B cell (primary cell): ENCODE data around the gene SIAH2. TPM values are rescaled to one million over a fixed set of nuclear protein-coding genes. Genes with fewer than 3 reads are reported as not detected.

ENCODE experiments used
- ATAC-seq: fragments of 200-7000 bp; cut with Tn5 transposase; one replicate; pipeline ENCODE4 v1.10.0; 2021; ENCODE audit warnings: low read depth, mild to moderate bottlenecking, moderate number of reproducible peaks, moderate library complexity
- CTCF ChIA-PET: fragments of 350-600 bp; sonication (Branson Sonifier 250); formaldehyde crosslinking; loops from one replicate; lab custom pipeline; 2021; ENCODE audit warnings: antibody characterized with exemption, inconsistent platforms; lab: Charles Lee
- POLR2A ChIA-PET: fragments of 350-600 bp; sonication (Branson Sonifier 250); formaldehyde crosslinking; loops from one replicate; lab custom pipeline; 2021; ENCODE audit warnings: antibody characterized with exemption; lab: Charles Lee
- DNase-seq: peaks from one replicate; pipeline ENCODE4 v3.0.0; 2013
- H2AFZ ChIP-seq: 2 replicates; pipeline ENCODE4 v1.6.1; 2012; ENCODE audit warnings: mild to moderate bottlenecking, low read depth, low read length; ENCODE audit not compliant: insufficient read depth, poor library complexity, severe bottlenecking
- H3K27ac ChIP-seq, 2 donors: 1 replicate in 1 of 2; 2 replicates in 1 of 2; pipeline ENCODE4 v1.5.1; 2012 to 2013; ENCODE audit warnings: low read length in 2 of 2, mild to moderate bottlenecking in 2 of 2, moderate library complexity in 1 of 2
- H3K27me3 ChIP-seq, 4 experiments: fragments of 200-600 bp in 1 of 4; sonication (generic) in 1 of 4; replicated peaks in 1 of 4; 1 replicate in 2 of 4; 2 replicates in 2 of 4; pipeline versions ENCODE4 v1.6.1 to v1.7.0; 2013 to 2016; ENCODE audit warnings: low read length in 3 of 4, mild to moderate bottlenecking in 2 of 4, mixed read lengths in 1 of 4, moderate library complexity in 1 of 4; ENCODE audit not compliant: insufficient read depth in 4 of 4, control insufficient read depth in 3 of 4; ENCODE audit errors: control extremely low read depth in 1 of 4
- H3K36me3 ChIP-seq, 2 experiments: replicated peaks in 1 of 2; 1 replicate in 1 of 2; 2 replicates in 1 of 2; pipeline versions ENCODE4 v1.6.1 to v1.7.1; 2013; ENCODE audit warnings: low read length in 1 of 2; ENCODE audit not compliant: insufficient read depth in 2 of 2, control insufficient read depth in 1 of 2; ENCODE audit errors: control extremely low read depth in 1 of 2, extremely low read depth in 1 of 2
- H3K4me1 ChIP-seq, 2 donors: fragments of 200-600 bp in 1 of 2; sonication (generic) in 1 of 2; 1 replicate in 1 of 2; 2 replicates in 1 of 2; pipeline versions ENCODE4 v1.5.1 to v1.6.1; 2013 to 2017; ENCODE audit warnings: low read length in 2 of 2; ENCODE audit not compliant: control insufficient read depth in 2 of 2, insufficient read depth in 2 of 2
- H3K4me2 ChIP-seq: replicated peaks from 2 replicates; pipeline ENCODE3; 2012; ENCODE audit warnings: mild to moderate bottlenecking, low read depth, low read length; ENCODE audit not compliant: poor library complexity, severe bottlenecking
- H3K4me3 ChIP-seq, 5 experiments: fragments of 200-600 bp in 1 of 5; sonication (generic) in 1 of 5; 1 replicate in 3 of 5; 2 replicates in 2 of 5; pipeline versions ENCODE4 v1.5.1 to v1.7.0; 2011 to 2016; ENCODE audit warnings: low read length in 4 of 5, mild to moderate bottlenecking in 4 of 5, low read depth in 2 of 5, control low read depth in 1 of 5, moderate library complexity in 1 of 5; ENCODE audit not compliant: insufficient read depth in 1 of 5; ENCODE audit errors: control extremely low read depth in 1 of 5, extremely low read depth in 1 of 5
- H3K79me2 ChIP-seq: fragments of 200-600 bp; sonication (generic); one replicate; pipeline ENCODE4 v1.6.0; 2016; ENCODE audit warnings: low read length; ENCODE audit not compliant: control insufficient read depth, insufficient read depth
- H3K9ac ChIP-seq: fragments of 200-600 bp; sonication (generic); 2 replicates; pipeline ENCODE4 v1.6.1; 2017; ENCODE audit warnings: mild to moderate bottlenecking, low read length, moderate library complexity
- H3K9me3 ChIP-seq, 3 donors: one replicate each; pipeline versions ENCODE4 v1.6.1 to v1.7.1; 2013; ENCODE audit warnings: low read length in 2 of 3; ENCODE audit not compliant: control insufficient read depth in 2 of 3, insufficient read depth in 1 of 3; ENCODE audit errors: control extremely low read depth in 1 of 3
- H4K20me1 ChIP-seq: 2 replicates; pipeline ENCODE4 v1.6.0; 2012; ENCODE audit warnings: mild to moderate bottlenecking, low read length; ENCODE audit not compliant: insufficient read depth, control insufficient read depth, poor library complexity, severe bottlenecking
- H3K27ac Mint-ChIP-seq: one replicate; pipeline ENCODE4 v1.8.0; 2021; ENCODE audit warnings: mixed read lengths
- H3K27me3 Mint-ChIP-seq: one replicate; pipeline ENCODE4 v1.8.0; 2021; ENCODE audit warnings: mixed read lengths
- H3K4me1 Mint-ChIP-seq: one replicate; pipeline ENCODE4 v1.8.0; 2021; ENCODE audit warnings: mixed read lengths
- H3K4me3 Mint-ChIP-seq: one replicate; pipeline ENCODE4 v1.8.0; 2021; ENCODE audit warnings: mixed read lengths
- H3K9me3 Mint-ChIP-seq: one replicate; pipeline ENCODE4 v1.8.0; 2022; ENCODE audit warnings: mixed read lengths; ENCODE audit not compliant: insufficient read depth
- CTCF ChIP-seq: fragments of 200-600 bp; IDR thresholded peaks from one replicate; pipeline ENCODE4 v1.8.0; 2022; ENCODE audit warnings: antibody characterized with exemption, mild to moderate bottlenecking
- EZH2 ChIP-seq: IDR thresholded peaks from 2 replicates; pipeline ENCODE4 v1.6.1; 2012; ENCODE audit warnings: borderline replicate concordance, low read depth, mild to moderate bottlenecking, moderate library complexity, low read length; ENCODE audit not compliant: insufficient read depth, poor library complexity, severe bottlenecking
- WGBS: methylation state at CpG from one replicate; pipeline ENCODE4 v1.1.5; 2013; ENCODE audit warnings: missing lambda C conversion rate; ENCODE audit not compliant: insufficient coverage; 5-methylcytosine and 5-hydroxymethylcytosine counted together
- intact Hi-C: fragments of 100-400 bp; cut with micrococcal nuclease; formaldehyde crosslinking; loops from one replicate; pipeline ENCODE4 v1.10.0; 2022
- polyA plus RNA-seq: library from polyadenylated mRNA; depleted of rRNA; stranded (reverse); fragments of >200 nt; gene quantifications from 2 replicates; pipeline ENCODE4 v1.2.3, GENCODE V29; 2012
- total RNA-seq, 2 donors: library from RNA; stranded (reverse); fragments of 120-200 nt in 1 of 2; gene quantifications; 1 replicate in 1 of 2; 2 replicates in 1 of 2; pipeline versions ENCODE4 v1.2.3 to v1.2.4, GENCODE V29; 2013 to 2022

Gene SIAH2
- total and polyA plus RNA-seq, 2 donors (not counting 1 experiment from before 2014, with no cell fraction given), result 22.3 to 83.4 TPM

DNA sequence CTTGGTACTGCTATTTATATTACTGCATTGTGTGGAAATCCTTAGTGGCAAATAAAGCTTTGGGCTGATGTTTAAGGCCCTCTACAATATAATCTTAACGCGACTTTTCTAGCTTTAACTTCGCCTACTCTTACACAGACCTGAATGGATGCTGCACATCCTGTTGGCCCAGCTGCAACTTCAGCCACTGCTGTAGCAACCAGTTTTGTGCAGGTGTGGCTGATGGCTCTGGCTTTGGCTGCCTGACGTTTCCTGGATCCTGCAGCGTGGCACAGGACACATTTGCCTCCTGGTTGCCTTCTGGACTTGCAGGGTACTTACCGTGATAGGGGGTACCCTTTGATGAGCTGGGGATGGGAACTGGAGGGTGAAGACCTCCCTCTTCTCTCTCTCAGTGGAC is 39.0 kb downstream of the SIAH2 start:
- H3K9me3 ChIP-seq, result no peaks in the 10 kb centered on the region
- Mint-ChIP-seq H3K4me3 (no peak overlapping the region), H3K27ac (no peak overlapping the region), H3K27me3 (no peaks in the 10 kb centered on the region), H3K4me1 (peaks cover 2% of the 10 kb centered on the region), H3K9me3 (no peaks in the 10 kb centered on the region)
- no peak for ATAC-seq
- no peak overlapping the region for H2AFZ ChIP-seq
- H3K9ac ChIP-seq, result no peak overlapping the region
- H3K4me1 ChIP-seq, result peaks cover 0 to 5% of the 10 kb centered on the region in 2 donors
- intact Hi-C loops, result no loop called here
- no peak overlapping the region for H3K4me2 ChIP-seq
- no peaks in the 10 kb centered on the region for H3K36me3 ChIP-seq
- H3K27me3 ChIP-seq, result no peaks in the 10 kb centered on the region
- no peak for DNase-seq
- H3K27ac ChIP-seq, result no peak overlapping the region
- POLR2A ChIA-PET, result no interaction called here
- H4K20me1 ChIP-seq, result no peaks in the 10 kb centered on the region
- no peak overlapping the region for H3K4me3 ChIP-seq
- TF ChIP-seq CTCF (no peak), EZH2 (no peak)
- CTCF ChIA-PET, result interaction anchor here (0.6 to 1.6 kb wide), 6 partner anchors 14 to 348 kb away, joined by 3 to 6 read pairs (median 4); no protein-coding TSS in a partner anchor
- H3K79me2 ChIP-seq, result no peaks in the 10 kb centered on the region
- WGBS, result 85% methylated on average over 5 of the region's 6 CpGs

GRCh38 chr3:150722267-150722666 is 40.7 kb downstream of the SIAH2 start:
- ChIA-PET POLR2A (no interaction called here), CTCF (interaction anchor here (0.6 to 3.7 kb wide), 21 partner anchors 13 to 1891 kb away, joined by 3 to 70 read pairs (median 5); partner anchors contain the start of genes EIF2A, SERP1 and SIAH2)
- ATAC-seq (no peak), DNase-seq (no peak)
- Mint-ChIP-seq H3K4me1 (peaks cover 2% of the 10 kb centered on the region), H3K27ac (no peak overlapping the region), H3K4me3 (no peak overlapping the region), H3K9me3 (no peaks in the 10 kb centered on the region), H3K27me3 (no peaks in the 10 kb centered on the region)
- no peak overlapping the region for H3K4me2 ChIP-seq
- H3K79me2 ChIP-seq, result no peaks in the 10 kb centered on the region
- no peak overlapping the region for H3K4me3 ChIP-seq
- no peak overlapping the region for H3K27ac ChIP-seq
- H3K9me3 ChIP-seq, result no peaks in the 10 kb centered on the region
- no peaks in the 10 kb centered on the region for H3K36me3 ChIP-seq
- H3K27me3 ChIP-seq, result no peaks in the 10 kb centered on the region
- TF ChIP-seq EZH2 (no peak), CTCF (no peak)
- H4K20me1 ChIP-seq, result no peaks in the 10 kb centered on the region
- H3K4me1 ChIP-seq, result peaks cover 0 to 5% of the 10 kb centered on the region in 2 donors
- H3K9ac ChIP-seq, result no peak overlapping the region
- WGBS, result 100% methylated on average over 1 of the region's 3 CpGs
- H2AFZ ChIP-seq, result no peak overlapping the region
- intact Hi-C loops, result no loop called here
